Islet precursor cell (in vitro differentiated cells): ENCODE data around the gene EVPLL.
"Not testable (repeated sequence)": the region's sequence is repeated elsewhere in the genome, so short reads cannot be mapped to it uniquely, and the experiment has no call there.

Experiments
- DNase-seq: peaks from one replicate; pipeline ENCODE4 v3.0.0-alpha.2; 2018

Gene EVPLL

GRCh38 chr17:18426639-18427038 is 49.1 kb downstream of the EVPLL start:
- not testable (repeated sequence) for DNase-seq

- not testable (repeated sequence) for DNase-seq
These were observed 54.6 kb downstream of the EVPLL start for GRCh38 chr17:18432206-18432605.
